GM21786 (cell line): ENCODE results near the gene ETS2.

Experiments used
- ATAC-seq: cut with Tn5 transposase; IDR thresholded peaks from one replicate; pipeline ENCODE4 v1.9.1; 2021; ENCODE audit not compliant: unreplicated experiment

ETS2 gene

DNA sequence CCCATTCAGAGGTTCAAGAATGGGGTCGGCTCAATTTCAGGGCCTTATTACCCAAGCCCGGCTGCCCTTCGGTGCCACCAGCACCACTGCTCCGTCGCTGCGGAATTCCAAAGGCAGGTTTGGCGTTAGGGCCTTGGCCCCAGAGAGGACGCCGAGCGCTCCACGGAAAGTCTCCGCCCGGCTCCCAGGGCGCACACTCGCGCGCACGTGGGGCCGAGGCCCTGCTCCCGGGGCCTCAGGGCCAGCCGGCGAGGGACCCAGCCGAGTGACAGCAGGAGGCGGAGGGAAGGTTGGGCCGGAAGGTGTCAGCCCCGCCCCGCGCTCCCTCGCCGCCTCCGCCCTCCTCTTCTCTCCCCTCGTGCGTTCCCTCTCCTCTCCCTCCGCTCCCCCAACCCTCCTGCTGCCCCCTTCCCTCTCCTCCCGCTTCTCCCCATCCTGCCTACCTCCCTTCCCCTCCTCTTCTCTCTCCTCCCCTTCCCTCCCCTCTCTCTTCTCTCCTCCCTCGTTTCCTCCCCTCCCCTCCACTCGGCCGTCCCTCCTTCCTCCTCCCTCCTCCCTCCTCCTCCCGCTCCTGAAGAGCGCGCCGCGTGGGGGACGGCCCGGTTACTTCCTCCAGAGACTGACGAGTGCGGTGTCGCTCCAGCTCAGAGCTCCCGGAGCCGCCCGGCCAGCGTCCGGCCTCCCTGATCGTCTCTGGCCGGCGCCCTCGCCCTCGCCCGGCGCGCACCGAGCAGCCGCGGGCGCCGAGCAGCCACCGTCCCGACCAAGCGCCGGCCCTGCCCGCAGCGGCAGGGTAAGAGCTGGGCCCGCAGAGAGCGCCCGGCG lies at the start of gene ETS2:
Gene ETS2 (plus strand): TSS at position 602 of the 825 bp plus-strand sequence. CDS start 4,106 bp downstream, outside the sequence.
- peak; percentile 60 for ATAC-seq

DNA sequence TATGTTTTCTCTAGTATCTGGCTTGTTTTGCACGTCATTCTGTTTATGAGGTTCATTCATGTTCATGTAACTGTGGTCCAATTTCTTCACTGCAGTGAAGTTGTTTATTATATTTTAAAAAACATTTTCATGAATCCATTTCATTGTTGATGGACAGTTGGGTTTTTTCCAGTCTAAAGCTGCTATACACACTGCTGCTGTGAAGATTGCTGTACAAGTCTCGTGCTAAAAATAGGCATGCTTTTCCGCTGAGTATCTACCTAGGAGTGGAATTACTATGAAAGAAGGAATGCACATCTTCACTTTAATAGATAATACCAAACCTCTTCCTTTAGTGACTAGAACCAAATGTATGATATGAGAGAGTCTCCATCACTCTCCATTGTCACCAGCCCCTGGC lies 49.0 kb upstream of the ETS2 start:
- ATAC-seq = no peak

DNA sequence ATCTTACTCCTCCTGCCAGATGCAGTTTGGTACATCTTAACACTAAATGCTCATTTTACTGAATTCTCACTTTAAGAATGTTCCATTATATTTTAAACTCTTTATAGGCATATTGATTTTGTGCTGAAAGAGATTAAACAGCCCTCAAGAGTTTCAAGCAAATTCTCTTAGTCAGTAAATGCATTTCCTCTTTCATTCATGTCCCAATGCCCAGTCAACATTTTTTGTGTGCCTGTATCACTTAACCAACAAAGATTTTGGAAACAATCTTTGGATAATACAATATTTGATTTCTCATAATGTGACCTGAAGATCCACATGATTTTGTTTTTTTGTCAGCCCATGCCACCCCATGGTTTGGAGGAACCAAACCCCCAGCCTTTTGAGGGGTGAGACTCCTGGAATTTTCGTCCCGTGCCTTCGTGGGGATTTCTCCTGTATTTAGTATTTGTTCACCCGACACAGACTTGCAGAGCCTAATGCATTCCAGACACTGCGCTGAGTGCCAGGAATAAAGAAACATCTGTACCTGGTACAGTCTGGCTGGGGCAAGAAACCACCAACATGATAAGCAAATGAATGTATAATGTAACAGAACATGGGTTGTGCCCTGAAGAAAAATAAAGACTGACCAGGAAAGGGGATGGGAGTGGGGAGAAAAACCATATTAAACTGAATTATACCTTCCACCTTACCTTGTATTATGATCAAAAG lies 47.1 kb upstream of the ETS2 start:
- no peak for ATAC-seq

DNA sequence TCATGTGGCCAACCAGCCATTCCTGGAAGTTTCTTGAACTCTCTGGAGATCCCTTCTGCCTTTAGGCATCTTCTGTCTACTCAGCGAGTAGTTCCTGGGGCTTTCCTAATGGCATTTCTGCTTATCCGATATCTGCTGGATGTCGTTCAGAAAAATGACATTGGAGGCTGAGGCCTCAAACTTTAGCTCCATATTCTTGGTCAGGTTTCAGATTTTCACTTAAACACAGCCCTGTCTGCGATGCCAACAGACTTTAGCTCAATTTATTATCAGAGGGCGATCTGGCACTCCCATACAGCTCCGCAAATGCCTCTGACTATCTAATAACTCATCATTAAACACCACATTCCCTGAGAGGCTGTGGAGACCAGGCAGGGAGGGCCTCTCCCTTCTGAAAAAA lies 46.3 kb upstream of the ETS2 start:
- ATAC-seq = no peak

DNA sequence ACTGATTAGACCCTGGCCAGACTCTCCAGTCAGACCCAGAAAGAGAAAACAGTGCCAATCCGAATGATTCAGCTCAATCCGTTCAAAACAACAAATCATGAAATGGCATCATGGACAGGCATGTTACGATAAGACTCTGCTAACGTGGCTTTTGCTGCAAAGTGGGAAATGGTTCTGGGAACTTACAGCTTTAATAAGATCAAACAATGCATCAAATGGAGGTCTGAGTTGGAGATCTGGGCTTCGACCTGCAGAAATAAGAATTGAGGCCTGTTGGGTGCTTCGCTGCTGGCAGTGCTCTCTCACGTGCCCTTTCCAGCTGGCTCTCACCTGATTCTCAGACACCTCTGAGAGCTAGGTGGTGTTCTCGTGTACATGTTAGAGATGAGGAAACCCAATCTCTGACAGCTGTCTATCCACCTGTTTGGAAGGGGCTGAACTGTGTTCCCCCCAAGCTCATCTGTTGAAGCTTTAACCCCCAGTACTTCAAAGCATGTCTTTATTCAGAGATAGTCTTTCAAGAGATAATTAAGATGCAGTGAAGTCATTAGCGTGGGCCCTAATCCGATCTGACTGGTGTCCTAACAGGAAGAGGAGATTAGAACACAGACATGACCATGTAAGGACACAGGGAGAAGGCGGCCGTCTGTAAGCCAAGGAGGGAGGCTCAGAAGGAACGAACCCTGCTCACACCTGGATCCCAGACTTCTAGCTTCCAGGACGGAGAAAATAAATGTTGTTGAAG lies 45.5 kb upstream of the ETS2 start:
- no peak for ATAC-seq

DNA sequence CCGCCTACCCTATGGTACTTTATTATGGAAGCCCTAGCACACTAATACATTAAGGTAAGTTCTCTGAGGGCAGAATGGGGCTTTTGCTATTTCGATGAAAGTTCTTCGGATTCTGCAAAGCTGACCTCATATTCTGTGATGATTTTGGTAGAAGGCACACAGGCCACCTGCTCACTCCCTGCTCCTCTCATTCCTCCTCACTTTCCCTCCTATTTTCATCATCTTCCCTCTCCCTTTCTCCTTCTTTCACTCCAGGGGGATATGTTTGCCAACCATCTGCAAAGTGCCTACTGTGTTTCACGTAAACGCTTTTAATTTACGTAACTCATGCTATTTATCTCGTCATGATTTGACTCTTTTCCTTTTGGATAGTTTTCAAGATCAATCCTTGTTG lies 45.0 kb upstream of the ETS2 start:
- ATAC-seq = no peak

DNA sequence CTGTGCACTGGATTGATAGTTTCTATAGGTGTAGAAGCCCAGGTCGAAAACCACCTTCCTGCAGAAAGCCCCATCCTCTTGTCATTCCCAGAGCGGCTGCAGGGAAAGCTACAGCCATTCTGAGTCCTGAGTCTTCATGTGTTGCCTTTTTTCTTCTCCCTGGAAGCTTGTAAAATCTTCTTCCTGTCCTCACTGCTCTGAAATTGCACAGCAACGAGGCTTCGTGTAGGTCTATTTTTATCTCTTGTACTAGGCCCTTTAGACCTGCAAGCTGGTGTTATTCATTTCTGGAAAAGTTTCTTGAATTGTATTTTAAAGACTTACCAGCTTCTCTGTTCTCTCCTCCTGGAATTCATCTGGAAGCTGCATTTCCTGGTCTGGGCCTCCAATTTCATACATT lies 44.2 kb upstream of the ETS2 start:
- ATAC-seq = no peak

DNA sequence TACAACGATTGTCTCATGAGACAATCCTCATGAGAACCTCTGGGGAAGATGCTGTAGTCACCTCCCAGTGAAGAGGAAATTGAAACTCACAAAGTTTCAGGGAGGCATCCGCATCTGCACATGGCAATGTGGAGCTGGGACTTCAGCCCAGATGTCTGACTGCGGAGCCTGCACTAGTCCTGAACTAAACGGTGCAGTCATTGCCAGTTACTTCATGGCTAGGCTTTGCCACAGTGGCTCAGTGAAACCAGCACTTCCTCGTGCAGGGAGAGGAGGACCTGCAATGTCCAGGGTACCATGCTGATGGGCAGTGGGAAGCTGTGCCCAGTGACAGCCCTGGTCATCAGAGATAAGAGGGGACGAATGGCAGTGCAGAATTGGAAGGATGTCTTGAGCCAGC lies 40.7 kb upstream of the ETS2 start:
- no peak for ATAC-seq

DNA sequence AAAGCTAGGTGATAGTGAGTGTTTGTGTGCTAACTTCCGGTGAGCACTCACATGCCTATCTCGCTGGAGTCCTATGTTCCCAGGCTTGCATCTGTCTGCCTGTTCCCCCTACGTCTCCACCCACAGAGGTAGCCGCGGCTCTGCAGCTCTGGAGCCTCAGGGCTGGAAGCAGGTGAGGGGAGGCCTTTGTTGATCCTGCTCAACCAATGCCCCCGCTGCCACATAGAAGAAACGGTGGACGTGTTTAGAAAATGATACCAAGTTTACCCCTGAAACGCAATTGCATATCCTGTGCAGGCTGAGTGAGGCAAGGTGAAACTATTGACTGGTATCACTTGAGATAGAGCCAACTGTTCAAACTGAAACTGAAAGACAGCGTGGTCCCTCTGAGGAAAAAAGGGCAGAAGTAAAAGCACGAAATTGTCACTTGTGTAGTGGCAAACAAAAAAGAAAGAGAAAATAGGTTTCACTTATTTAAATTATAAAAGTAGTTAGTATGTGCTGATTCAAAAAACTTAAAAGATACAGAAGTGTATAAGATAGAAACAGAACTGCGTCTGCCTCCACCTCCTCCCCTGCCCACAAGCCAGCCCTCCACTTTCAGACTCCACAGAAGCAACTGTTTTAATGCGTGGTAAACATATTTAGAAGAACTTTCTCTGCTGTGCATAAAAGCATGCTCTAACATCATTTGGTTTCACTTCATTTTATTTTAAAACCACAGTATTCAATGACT lies 38.6 kb upstream of the ETS2 start:
- ATAC-seq = peak; percentile 93

DNA sequence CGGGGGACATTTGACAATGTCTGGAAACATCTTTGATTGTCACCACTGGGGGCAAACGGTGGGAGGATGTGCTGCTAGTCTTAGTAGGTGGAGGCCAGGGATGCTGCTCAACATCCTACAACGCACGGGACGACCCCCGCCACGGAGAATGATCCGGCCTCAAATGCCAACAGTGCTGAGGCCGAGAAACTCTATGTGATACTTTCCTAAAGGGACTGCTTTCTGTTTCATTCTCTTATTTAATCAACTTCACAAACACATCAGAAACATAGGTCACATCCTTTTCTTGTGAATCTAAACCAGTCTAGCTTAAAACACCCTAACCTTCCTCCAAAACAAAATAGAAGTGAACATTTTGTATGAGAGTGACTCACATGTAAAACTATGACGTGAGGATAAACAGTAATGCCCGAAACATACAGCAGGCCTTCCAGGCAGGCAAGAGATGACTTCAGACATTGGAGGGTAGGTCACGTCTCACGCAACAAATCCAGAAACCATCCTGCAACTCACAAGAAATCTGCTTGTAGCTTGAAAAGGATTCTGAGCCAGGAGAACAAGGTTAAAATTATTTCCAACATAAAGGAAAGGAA lies 37.2 kb upstream of the ETS2 start:
- ATAC-seq = no peak

DNA sequence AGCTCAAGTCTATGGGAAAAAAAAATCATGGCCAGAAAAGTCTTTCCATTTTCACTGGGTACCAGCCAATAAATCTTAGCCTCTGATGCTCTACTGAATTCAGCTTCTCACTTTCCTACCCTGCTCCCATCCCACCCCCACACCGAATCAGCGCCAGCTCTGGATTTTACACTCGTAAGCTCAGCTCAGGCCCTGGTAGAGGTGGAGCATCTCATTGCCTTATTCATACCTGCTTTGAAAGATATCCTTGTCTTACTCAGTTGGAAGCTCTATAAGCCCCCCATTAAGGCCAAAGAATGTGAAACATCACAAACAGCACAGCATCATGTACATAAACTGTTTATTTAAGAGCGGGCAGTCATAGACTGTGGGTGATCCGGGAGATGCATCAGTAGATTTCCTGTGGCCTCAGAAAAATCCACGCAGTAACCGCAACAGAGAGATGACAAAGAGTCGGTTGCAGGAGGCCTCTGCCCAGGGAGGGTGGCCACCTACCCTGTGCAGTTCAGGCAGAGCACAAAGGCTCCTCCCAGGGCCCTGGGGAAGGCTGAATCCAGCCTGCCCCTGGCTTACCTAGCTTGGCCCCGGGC lies 36.4 kb upstream of the ETS2 start:
- no peak for ATAC-seq

DNA sequence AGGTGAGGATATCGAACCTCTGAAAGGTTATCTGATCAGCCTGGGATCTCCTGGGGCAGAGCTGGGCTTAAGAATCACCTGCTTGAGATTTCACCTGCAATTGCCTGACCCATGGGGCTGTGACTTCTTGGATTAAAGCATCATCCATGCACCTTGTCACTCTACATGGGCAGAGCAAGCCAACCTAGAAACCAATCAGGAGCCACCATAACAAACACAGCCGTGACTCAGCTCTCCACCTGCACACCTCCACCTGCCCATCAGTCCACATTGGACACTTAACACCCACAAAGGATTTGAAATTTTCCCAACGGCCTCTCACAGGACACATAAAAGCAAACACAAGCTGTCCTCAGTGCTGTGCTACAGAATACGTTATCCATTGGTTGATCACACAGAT lies 35.1 kb upstream of the ETS2 start:
- ATAC-seq = no peak

DNA sequence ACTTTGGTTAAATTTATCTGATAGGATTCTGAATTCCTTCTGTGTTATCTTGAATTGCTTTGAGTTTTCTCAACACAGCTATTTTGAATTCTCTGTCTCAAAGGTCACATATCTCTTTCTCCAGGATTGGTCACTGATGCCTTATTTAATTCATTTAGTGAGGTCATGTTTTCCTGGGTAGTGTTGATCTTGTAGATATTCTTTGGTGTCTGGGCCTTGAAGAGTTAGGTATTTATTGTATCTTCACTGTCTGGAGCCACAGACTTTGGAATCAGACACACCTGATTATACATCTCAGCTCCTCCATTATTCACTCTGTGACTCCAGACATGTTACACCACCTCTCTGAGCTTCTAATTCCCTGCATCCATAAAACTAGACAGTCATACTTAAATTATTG lies 34.2 kb upstream of the ETS2 start:
- ATAC-seq = no peak

DNA sequence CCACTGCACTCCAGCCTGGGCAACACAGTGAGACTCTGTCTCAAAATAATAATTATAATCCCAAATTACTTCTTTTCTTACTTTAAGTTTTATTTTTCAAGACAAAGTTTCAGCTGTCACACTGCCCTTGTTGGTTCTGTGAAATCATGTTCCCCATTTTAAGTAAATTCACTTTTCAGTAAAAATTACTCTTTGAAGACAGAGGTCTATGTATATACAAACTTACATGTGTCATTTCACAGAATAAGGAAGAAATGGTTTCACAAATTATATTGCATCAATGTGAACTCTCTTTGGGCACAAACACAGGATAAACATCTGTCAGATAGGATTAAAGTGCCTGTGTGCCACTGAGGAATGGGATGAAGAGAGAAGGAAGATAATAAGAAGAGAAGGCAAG lies 33.1 kb upstream of the ETS2 start:
- ATAC-seq = no peak

DNA sequence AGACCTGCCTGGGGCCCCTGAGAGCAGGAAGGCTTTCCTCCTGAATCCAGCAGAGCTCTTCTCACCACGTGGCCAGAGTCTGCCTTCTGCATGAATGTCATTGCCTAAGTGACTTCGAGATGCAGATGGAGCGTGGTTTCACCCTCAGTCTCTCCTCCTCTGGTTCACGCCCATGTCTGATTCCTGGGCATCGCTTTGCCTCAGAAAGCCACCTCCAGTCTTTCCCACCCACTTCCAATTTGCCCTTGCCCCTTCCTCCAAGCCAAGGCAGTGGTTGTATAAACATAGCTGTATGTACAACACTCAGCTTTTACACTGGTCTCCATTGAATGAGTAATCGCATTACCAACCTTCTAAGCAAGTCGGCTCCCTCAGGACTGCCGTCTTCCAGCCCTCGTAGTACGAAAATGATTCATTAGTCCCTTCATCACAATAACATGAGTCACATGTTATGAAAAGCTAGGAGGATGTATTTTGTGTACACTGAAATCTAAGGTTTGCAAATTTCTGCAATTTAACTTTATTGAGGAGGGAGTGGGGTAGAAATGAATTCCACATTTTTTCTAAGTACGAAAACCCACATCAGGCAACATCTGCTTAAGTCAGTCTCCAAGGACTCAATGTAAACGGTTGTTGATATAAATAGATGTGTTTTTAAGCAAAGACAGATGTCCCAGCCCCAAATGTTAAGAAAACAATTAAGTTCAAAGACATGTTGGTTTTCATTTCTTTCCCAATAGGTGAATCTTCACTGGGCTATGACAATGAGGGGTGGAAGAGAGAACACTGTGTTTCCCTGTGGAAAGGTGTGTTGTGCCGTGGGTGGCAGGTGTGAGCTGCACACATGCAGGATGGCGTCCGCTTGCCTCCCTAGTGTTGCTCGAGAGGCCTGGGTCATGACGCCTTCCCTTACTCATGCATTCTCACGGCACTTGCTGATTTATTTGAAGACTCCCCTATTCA lies 32.3 kb upstream of the ETS2 start:
- ATAC-seq = no peak

DNA sequence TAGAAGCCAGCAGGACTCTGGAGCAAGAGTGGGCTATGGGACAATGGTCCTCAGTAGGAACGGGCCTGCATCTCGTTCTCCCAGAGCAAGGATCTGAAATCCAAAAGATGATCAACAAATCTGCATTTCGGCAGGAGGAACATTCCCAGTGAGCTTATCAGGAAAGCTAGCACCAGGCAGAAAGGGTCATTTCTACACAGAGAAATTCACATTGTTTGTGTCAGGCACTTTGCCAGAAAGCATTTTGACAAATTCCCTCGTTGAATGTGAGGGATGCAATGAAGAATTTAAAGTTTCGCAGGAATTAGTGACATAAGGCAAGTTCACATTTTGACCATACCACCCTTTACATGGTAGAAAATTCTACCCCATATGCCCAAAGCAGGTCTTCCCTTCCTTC lies 31.6 kb upstream of the ETS2 start:
- no peak for ATAC-seq

DNA sequence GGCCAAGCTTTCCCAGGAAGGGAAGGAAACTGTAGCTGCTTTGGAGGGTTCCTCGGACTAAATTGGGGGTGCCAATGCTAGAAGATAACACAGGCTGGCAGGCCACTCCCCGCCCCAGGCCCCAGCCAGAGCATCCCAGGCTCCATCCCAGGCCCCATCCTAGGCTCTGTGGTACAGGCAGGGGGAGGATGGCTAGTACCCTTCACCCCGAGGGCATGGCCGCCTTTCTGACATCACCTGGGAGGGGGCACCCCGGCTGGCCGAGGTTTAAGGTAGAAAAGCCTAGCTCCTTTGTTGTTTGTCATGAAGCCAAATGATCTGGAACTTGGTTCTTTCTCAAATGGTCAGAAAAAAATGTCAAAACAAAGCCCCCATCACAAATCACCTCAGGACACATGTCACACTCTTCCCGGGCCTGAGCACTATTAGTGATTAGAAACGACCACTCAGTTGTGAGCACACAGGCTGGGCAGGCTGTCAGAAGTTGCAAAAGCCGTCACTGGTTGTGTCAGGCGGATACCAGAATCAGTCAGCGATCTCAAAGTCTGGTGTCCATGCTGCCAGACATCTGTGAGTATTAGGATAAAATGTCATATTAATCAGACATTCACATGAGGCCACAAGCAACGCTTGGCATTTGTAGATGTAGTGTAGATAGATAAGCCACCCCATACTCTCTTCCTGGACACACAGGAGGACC lies 31.0 kb upstream of the ETS2 start:
- no peak for ATAC-seq

DNA sequence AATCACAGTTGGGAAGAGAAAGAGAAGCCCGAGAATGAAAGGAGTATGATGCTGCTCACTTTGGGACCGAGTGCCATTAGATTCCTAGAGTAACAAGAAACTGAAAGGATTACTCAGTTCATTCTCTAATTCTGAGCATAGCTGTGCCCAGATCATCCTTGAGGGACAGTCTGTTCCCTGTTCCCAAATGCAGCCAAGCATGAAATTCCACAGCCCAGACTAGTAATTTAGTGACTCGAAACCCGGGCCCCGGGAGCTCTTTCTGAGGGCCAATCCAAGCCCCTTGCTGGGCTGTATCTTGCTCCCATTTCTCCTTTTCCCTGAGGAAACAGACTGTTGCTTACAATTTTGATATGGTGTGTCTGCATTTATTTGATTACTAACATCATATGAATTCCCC lies 30.0 kb upstream of the ETS2 start:
- no peak for ATAC-seq

DNA sequence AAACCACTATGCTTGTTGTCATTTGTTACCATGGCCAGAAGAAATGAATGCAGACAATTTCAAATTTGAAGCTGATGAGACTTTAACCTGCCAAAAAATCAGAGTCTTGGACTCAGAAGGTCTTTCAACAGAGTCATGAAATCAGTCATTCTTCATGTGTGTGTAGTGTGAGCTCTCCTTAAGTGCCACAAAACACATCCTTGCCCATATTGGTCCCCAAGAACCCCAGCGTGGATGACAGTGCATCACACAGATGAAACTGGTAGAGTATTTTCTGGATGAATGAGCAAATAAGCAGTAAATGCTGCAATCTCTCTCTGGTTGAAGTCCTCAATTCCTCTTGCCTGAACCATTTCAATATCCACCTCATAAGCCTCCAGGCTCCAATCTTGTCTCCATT lies 28.7 kb upstream of the ETS2 start:
- no peak for ATAC-seq
